GM19238 (cell line): ENCODE results near the gene GFOD1.
"Not testable (repeated sequence)": the region's sequence is repeated elsewhere in the genome, so short reads cannot be mapped to it uniquely, and the experiment has no call there.

Experiments
- DNase-seq: peaks from one replicate; pipeline ENCODE4 v3.0.0; 2011; ENCODE audit warnings: low spot score; ENCODE audit not compliant: insufficient read length

GFOD1 gene

DNA sequence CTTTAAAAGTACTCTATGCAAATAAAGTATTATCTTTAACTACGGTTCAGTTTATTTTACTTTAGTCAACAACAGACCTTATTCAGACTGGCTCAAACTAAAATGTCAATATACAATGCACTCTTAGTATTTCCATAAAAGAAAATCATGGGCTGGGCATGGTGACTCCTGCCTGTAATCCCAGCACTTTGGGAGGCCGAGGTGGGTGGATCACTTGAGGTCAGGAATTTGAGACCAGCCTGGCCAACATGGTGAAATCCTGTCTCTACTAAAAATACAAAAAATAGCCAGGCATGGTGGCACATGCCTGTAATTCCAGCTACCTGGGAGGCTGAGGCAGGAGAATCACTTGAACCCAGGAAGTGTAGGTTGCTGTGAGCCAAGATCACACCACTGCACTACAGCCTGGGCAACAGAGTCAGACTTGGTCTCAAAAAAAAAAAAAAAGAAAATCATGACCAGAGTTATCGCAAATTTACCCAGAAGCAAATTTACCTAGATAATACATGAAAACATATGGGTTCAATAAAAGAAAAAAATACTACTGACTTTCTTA lies 161.3 kb downstream of the GFOD1 start:
- not testable (repeated sequence) for DNase-seq

DNA sequence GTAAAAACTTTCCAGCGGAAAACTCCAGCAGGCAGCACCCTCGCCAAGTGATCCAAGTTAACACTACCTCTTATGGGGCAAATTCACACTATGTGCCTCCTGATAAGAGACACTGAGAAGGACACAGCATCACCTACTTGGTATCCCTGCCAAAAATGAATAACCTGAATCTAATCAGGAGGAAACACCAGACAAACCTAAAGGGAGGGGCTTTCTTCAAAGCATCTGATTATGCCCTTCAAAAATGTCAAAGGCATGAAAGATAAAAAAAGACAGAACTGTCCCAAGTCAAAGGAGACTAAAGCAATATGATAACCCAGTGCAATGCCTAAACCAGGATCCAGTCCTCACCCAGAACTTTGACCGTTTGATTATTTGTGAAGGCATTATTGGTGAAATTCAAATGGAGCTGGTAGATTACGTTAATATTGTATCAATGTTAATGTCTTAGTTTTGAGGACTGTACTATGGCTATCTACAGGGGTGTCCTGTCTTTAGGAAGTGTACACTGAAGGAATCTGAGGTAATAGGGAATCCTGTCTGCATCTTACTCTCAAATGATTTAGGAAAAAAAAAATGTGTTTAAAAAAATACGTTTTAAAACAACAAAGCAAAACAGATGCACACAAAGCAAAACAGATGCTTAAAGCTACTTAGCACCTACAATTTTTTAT lies 167.4 kb downstream of the GFOD1 start:
- DNase-seq, result no peak

DNA sequence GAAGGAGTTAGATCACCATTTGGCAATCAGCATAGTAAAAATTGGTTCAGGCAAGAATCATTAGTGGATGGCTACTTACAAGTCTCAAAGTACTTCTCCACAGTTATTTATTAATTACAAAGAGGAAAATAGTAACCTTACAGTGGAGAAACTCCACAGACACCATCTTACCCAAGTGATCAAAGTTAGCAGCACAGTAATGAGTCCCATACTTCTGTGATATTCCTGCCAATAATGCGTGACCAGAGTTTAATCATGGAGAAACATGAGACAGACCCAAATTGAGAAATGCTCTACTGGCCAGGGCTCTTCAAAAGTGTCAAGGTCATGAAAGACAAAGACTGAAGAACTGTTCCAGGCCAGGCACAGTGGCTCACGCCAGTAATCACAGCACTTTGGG lies 168.6 kb downstream of the GFOD1 start:
- DNase-seq, result no peak

DNA sequence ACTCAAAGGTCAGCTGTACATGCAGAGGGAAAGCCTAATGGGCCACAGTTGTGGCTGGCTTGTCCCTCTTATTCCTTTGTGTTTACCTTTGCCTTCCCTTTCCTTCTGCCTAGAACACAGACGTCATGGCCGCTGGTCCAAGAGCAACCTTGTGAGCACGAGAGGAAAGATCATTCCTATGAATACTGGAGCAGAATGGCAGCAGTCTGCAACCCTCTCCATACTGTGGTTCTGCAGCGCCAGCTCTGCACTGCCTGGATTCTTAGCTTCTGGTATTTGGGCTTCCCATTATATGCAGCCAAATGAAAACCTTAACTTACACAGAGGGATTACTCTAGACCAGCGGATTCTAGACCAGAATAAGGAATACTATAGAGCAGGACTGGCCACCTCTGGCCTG lies 171.5 kb downstream of the GFOD1 start:
- no peak for DNase-seq

DNA sequence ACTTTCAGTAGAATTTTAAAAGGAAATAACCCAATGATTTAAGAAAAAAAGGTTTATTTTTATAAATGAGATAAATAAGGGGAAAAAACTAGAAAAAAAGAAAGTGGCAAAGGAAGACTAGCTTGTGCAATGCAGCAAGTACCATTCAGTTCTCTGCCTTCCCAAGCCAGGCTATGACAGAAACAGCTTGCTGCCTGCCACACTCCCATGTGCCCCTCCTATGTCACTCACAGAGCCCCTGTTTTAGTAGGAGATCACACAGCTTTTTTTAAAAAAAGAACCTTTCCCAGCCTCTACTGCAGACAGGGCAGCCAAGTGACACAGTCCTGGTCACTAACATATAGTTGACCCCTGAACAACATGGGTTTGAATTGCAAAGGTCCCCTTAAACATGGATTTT lies 172.6 kb downstream of the GFOD1 start:
- DNase-seq, result no peak

DNA sequence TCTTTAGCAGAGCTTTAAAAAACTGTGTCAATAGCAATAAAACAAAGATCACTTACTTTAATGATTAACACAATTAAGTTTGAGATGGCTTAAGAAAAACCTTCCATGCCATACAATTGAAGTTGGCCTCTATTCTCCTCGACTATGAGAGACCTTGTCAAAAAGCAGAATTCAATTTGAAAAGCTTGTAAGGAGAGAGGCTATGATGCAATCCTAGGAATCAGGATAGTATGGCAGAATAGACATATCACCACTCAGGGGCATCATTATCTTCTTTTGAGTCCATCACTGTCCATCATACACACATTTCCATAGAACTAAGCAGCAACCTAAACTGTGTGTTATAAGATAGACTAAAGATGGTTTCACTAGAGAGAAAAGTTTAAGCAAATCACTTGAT lies 176.2 kb downstream of the GFOD1 start:
- no peak for DNase-seq

DNA sequence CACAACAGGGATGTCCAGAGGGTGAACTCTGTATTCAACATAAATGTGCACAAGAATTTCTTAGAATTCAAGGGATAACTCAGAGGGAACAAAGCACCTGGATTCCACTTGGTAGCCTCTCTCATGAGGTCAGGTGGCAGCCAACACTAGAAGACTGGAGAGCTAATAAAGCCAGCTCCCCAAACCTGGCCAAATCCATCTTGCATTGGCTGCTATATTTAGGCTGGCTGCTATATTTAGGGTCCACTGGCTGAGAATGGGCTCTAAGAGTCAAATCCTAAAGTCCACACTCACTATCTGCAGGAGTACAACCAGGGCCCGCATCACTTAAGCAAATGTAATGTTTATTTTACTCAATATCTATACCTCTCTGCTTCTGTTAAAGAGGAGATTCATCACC lies 179.1 kb downstream of the GFOD1 start:
- DNase-seq, result no peak
